IPS-18c (cell line): ENCODE results near the gene PNP.
"Not testable (repeated sequence)": the region's sequence is repeated elsewhere in the genome, so short reads cannot be mapped to it uniquely, and the experiment has no call there.

Experiments
- H3K4me3 ChIP-seq: 2 replicates; pipeline ENCODE4 v1.7.0; 2013; ENCODE audit warnings: low read depth, mild to moderate bottlenecking, low read length, moderate library complexity; ENCODE audit not compliant: insufficient read depth
- H3K9me3 ChIP-seq: one replicate; pipeline ENCODE4 v1.6.1; 2013; ENCODE audit warnings: mild to moderate bottlenecking, low read length, moderate library complexity; ENCODE audit not compliant: control insufficient read depth, insufficient read depth

PNP gene

GRCh38 chr14:20443650-20444049, 25.6 kb upstream of the PNP start:
- not testable (repeated sequence) for H3K4me3 ChIP-seq, H3K9me3 ChIP-seq

DNA sequence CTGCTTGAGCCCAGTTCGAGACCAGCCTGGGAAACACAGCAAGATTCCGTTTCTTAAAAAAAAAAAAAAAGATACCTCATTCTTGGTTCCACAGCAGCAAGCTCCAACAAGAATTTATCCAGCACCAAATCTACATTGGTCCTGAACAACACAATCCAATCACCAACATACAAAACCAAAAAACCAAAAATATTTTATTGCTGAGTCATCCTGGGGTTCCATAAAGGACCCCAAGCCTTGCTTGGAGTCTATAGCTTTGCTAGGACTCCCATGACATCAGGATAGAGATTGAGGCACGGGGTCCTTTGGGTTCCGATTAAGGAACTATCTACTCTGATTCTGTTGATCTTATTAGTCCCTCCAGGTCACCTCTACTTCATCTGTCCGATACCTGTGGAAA, 22.3 kb upstream of the PNP start:
- no peak overlapping the region for H3K4me3 ChIP-seq
- no peaks in the 10 kb centered on the region for H3K9me3 ChIP-seq

GRCh38 chr14:20452831-20453230, 16.4 kb upstream of the PNP start:
- not testable (repeated sequence) for H3K9me3 ChIP-seq, H3K4me3 ChIP-seq

DNA sequence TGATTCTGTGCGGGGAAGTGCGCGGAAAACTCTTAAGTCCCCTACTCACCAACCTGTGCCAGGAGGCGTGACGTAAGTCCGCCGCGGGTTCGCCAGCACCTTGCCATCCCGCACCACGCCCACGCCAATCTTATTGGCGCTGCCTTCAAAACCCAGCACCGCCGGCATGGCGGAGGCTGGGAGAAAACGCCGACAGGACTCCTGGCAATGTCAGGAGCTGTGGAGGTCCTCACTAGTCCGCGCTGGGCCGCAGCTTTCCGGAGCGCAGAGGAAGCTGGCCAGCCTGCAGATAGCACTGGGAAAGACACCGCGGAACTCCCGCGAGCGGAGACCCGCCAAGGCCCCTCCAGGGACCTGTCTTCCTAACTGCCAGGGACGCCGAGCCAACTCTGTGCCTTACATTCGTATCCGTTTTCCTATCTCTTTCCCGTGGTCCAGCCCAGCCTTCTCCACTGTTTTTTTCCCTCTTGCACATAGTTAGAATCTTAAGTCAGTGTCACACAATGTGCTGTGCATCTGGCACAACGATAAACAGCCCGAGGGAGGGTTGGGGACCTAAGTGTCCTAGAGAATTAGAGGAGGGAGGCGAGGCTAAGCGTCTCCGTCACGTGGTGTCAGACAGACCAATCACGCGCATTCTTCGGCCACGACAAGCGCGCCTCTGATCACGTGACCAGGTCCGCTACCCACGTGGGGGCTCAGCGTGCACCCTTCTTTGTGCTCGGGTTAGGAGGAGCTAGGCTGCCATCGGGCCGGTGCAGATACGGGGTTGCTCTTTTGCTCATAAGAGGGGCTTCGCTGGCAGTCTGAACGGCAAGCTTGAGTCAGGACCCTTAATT, 14.5 kb upstream of the PNP start, which contains the start of the genes APEX1 and OSGEP:
APEX1 (plus strand) TSS at position 711 of the 839 bp plus-strand sequence. CDS start 420 bp downstream, outside the sequence.
OSGEP (minus strand) TSS at position 297 of the 839 bp plus-strand sequence; CDS start at position 168, 129 bp downstream.
- H3K4me3 ChIP-seq: peak within 1 kb of the TSS; percentile 56

GRCh38 chr14:20455355-20456300, 13.6 kb upstream of the PNP start:
- Histone ChIP-seq H3K4me3 (peak overlapping the region; percentile 56), H3K9me3 (no peaks in the 10 kb centered on the region)

More for the DNA sequence above, 14.5 kb upstream of the PNP start, which contains the start of the genes APEX1 and OSGEP:
- H3K9me3 ChIP-seq: no peaks in the 10 kb centered on the region

- Histone ChIP-seq H3K9me3 (no peaks in the 10 kb centered on the region), H3K4me3 (peak overlapping the region; percentile 0; the same call in 1 of the 2 replicates)
These were observed 12.2 kb upstream of the PNP start for GRCh38 chr14:20456971-20457370.

DNA sequence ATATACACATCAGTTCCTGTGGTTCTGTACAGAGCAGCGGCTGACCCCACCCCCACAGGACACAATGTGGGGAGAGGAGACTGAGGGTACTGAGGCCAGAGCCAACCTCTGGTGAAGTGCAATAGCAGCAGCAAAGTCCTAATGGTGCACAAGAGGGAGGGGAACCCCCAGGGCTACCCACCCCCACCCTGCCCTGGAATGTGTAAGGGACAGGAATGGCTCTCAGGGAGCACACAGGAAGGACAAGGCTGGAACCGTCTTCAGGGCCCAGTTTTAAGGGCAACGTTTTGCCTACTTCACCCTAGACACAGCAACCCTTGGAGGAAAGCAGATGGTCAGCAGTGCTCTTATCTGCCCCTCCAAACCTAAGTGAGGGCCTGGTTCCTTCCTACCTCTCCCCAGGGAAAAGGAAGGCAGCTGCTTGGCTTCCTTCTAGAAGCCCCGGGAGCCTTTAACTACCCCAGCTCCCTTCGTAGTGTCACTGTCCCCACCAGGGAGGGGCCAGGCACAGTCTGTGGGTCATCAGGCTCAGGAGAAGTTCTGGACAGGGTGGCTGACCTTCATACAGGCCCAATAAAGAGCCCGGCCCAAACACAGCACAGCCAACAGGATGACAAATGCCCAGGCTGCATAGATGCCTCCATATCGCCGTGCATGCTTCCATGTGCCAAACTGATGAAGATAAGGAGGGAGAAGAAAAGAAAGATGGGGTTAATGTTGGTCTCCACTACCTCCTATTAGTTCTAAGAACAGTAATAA, 11.0 kb upstream of the PNP start:
- Histone ChIP-seq H3K4me3 (no peak overlapping the region), H3K9me3 (no peaks in the 10 kb centered on the region)

GRCh38 chr14:20460458-20461224, 8.6 kb upstream of the PNP start:
- Histone ChIP-seq H3K9me3 (no peaks in the 10 kb centered on the region), H3K4me3 (peak overlapping the region; percentile 86)

GRCh38 chr14:20461225-20462141, 7.7 kb upstream of the PNP start, which contains the start of gene PIP4P1:
TSS of gene PIP4P1 (minus strand) at chr14:20461434. CDS start at chr14:20461325, 109 bp downstream.
- Histone ChIP-seq H3K9me3 (no peaks in the 10 kb centered on the region), H3K4me3 (peak within 1 kb of the TSS; percentile 86)

DNA sequence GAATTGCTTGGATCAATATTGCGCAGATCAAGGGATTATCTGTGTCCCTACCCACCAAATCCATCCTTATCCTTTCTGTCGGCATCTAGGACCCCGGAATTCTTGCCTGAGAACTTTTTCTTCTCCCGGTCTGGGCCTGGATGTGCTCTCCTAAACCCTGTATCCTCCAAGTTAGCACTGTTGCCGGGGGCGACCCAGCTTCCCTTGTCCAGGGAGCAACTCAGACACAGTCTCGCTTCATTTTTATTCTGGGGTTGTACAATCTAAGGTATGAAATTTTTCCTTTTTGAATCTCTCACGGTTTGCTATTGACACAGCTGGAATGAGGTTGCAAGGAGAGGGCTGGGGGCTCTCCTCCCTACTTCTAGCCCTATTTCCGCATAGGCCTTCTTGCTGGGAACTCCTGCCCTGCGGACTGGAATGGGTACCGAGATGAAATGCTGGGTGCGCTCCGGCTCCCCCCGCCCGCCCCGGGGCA, 403 bp upstream of the PNP start:
- Histone ChIP-seq H3K4me3 (peak overlapping the region; percentile 100), H3K9me3 (no peaks in the 10 kb centered on the region)

GRCh38 chr14:20469890-20470602, 840 bp downstream of the PNP start:
- Histone ChIP-seq H3K4me3 (peak overlapping the region; percentile 100), H3K9me3 (no peaks in the 10 kb centered on the region)

DNA sequence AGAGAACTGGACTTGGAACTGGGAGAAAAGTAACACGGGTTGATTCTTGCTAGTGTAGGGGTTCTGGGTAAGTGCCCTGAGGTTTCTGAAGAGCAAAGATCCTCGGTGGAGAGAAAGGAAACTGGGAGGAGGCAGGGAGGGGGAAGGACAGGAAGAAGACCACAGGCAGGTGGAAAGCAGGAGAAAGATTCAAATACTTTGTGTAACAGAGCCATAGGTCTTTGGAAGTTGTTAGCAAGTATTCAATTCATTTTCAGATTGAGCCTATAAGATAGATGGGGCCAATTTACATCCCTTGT, 1.3 kb downstream of the PNP start:
- no peaks in the 10 kb centered on the region for H3K9me3 ChIP-seq
- peak overlapping the region; percentile 100 for H3K4me3 ChIP-seq

DNA sequence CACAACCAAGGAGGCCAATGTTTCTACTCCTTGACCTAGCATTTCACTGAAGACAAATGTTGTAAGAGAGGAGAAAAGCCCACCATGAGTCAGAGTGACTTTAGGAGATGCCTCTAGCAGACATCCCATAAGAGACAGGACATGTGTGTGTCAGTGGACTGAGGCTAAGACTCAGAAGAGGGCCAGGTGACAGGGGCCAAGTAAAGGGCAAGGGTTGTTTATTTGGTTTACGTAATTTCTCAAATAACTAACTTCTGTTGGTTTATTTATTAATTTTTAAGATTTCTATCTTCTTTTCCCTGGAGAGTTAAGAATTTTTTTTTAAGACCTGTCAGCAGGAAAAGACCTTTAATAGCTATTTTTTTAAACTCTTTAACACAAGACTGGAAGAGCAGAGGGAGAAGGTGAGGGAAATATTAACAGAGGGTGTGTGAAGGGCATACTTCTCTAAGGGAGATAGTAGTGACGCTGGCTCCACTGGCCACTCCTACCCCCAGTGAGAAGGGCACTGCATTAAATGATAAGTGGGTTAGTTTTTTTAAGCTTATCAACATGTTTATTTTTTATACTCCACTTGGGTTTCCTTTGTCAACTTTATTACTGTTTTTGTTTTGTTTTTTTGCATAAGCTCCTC, 3.4 kb downstream of the PNP start:
- Histone ChIP-seq H3K4me3 (no peak overlapping the region), H3K9me3 (no peaks in the 10 kb centered on the region)

GRCh38 chr14:20476776-20477175, 7.6 kb downstream of the PNP start:
- Histone ChIP-seq H3K9me3 (no peaks in the 10 kb centered on the region), H3K4me3 (no peak overlapping the region)
